Lung (tissue), 12 donors: ENCODE measurements around the gene DICER1. TPM values are rescaled to one million over a fixed set of nuclear protein-coding genes. Genes with fewer than 3 reads are reported as not detected.

Source experiments
- ATAC-seq: fragments of 200-7000 bp; cut with Tn5 transposase; one replicate; pipeline ENCODE4 v1.9.1; 2020; ENCODE audit warnings: moderate number of reproducible peaks; ENCODE audit not compliant: insufficient read depth, low FRiP score
- DNase-seq, 3 donors: peaks; one replicate each; pipeline ENCODE4 v3.0.0-alpha.2; 2013 to 2017
- H3K27ac ChIP-seq, 2 donors: one replicate each; pipeline ENCODE4 v1.5.1; 2013; ENCODE audit warnings: mild to moderate bottlenecking in 2 of 2, moderate library complexity in 2 of 2, control low read depth in 1 of 2, inconsistent platforms in 1 of 2, low read depth in 1 of 2, low read length in 1 of 2
- H3K27me3 ChIP-seq, 3 donors: one replicate each; pipeline ENCODE4 v1.5.1; 2013; ENCODE audit warnings: low read length in 2 of 3; ENCODE audit not compliant: control insufficient read depth in 3 of 3, insufficient read depth in 3 of 3
- H3K36me3 ChIP-seq, 4 donors: one replicate each; pipeline ENCODE4 v1.5.1; 2013; ENCODE audit warnings: low read length in 4 of 4, mild to moderate bottlenecking in 1 of 4, moderate library complexity in 1 of 4; ENCODE audit not compliant: control insufficient read depth in 4 of 4, insufficient read depth in 4 of 4
- H3K4me1 ChIP-seq, 5 donors: one replicate each; pipeline ENCODE4 v1.5.1; 2013; ENCODE audit warnings: low read length in 5 of 5, mild to moderate bottlenecking in 2 of 5, moderate library complexity in 1 of 5; ENCODE audit not compliant: control insufficient read depth in 5 of 5, insufficient read depth in 5 of 5
- H3K4me3 ChIP-seq: one replicate; pipeline ENCODE4 v1.5.1; 2013; ENCODE audit warnings: mild to moderate bottlenecking, control low read depth, moderate library complexity
- H3K9ac ChIP-seq, 2 donors: one replicate each; pipeline ENCODE4 v1.5.1; 2013; ENCODE audit warnings: low read length in 2 of 2, control low read depth in 1 of 2; ENCODE audit not compliant: insufficient read depth in 1 of 2
- H3K9me3 ChIP-seq, 4 donors: one replicate each; pipeline ENCODE4 v1.5.1; 2013; ENCODE audit warnings: low read length in 3 of 4, mild to moderate bottlenecking in 1 of 4, moderate library complexity in 1 of 4; ENCODE audit not compliant: control insufficient read depth in 4 of 4, insufficient read depth in 3 of 4
- CTCF ChIP-seq: IDR thresholded peaks from 2 replicates; pipeline ENCODE4 v1.5.1; 2012; ENCODE audit warnings: mild to moderate bottlenecking; ENCODE audit errors: control extremely low read depth, extremely low read depth
- WGBS, 2 donors: extraction: QIAGEN DNeasy Blood & Tissue Kit; methylation state at CpG; one replicate each; pipeline ENCODE4 v1.1.7; 2013; 5-methylcytosine and 5-hydroxymethylcytosine counted together
- polyA plus RNA-seq, 2 donors: library from polyadenylated mRNA; stranded (reverse); fragments of 200-250 nt; gene quantifications; one replicate each; pipeline ENCODE4 v1.2.1, GENCODE V29; 2013
- total RNA-seq, 2 donors: library from RNA; depleted of rRNA in 1 of 2; stranded (reverse); fragments of >200 nt in 1 of 2; gene quantifications; one replicate each; pipeline ENCODE4 v1.2.1, GENCODE V29; 2014 to 2021
- donor health status: control.
- donor health status: control.
- donor health status: Bipolar disorder and iron deficiency.
- donor health status: healthy.
- donor health status: DM: yes; HTN: yes; CAD: no.

DICER1 gene
- total and polyA plus RNA-seq, 4 donors, result 9.1 to 103 (median 44.1) TPM

GRCh38 chr14:95151561-95151960 lies 5.8 kb downstream of the DICER1 start:
- no peak for DNase-seq
- 62 to 65% methylated on average over 8 of the region's 8 CpGs for WGBS, 2 donors
- peaks cover 0 to 33% (median 24%) of the 10 kb centered on the region in 5 donors for H3K4me1 ChIP-seq
- H3K4me3 ChIP-seq, result no peak overlapping the region
- peaks cover 0 to 2% (median 0%) of the 10 kb centered on the region in 4 donors for H3K36me3 ChIP-seq
- no peak for TF ChIP-seq CTCF
- no peak overlapping the region for H3K9ac ChIP-seq
- no peaks in the 10 kb centered on the region for H3K27me3 ChIP-seq
- H3K27ac ChIP-seq, result no peak overlapping the region
- no peak for ATAC-seq
- peaks cover 0 to 1% (median 0%) of the 10 kb centered on the region in 4 donors for H3K9me3 ChIP-seq

- no peak overlapping the region for H3K9ac ChIP-seq
- peaks cover 0 to 33% (median 21%) of the 10 kb centered on the region in 5 donors for H3K4me1 ChIP-seq
- DNase-seq (no peak), ATAC-seq (no peak)
- 74 to 97% methylated on average over 2 of the region's 2 CpGs for WGBS, 2 donors
- peaks cover 0 to 2% (median 0%) of the 10 kb centered on the region in 4 donors for H3K36me3 ChIP-seq
- H3K27me3 ChIP-seq, result no peaks in the 10 kb centered on the region
- no peak for TF ChIP-seq CTCF
- H3K27ac ChIP-seq, result no peak overlapping the region
- peaks cover 0 to 1% (median 0%) of the 10 kb centered on the region in 4 donors for H3K9me3 ChIP-seq
- H3K4me3 ChIP-seq, result no peak overlapping the region
Observed at GRCh38 chr14:95150910-95151309, 6.4 kb downstream of the DICER1 start.

GRCh38 chr14:95149441-95149840 lies 7.9 kb downstream of the DICER1 start:
- ATAC-seq, result no peak

More at GRCh38 chr14:95149441-95149840, 7.9 kb downstream of the DICER1 start:
- H3K27ac ChIP-seq, result no peak overlapping the region
- no peak overlapping the region for H3K9ac ChIP-seq
- H3K4me1 ChIP-seq, result peaks cover 0 to 23% (median 12%) of the 10 kb centered on the region in 5 donors
- H3K27me3 ChIP-seq, result no peaks in the 10 kb centered on the region
- no peak for TF ChIP-seq CTCF
- H3K4me3 ChIP-seq, result no peak overlapping the region
- WGBS, 2 donors, result 71 to 82% methylated on average over 3 of the region's 3 CpGs
- DNase-seq, result no peak
- H3K9me3 ChIP-seq, result peaks cover 0 to 6% (median under 1%) of the 10 kb centered on the region in 4 donors
- no peaks in the 10 kb centered on the region for H3K36me3 ChIP-seq
